ENCODE data around the gene PCDH9. TPM values are rescaled to one million over a fixed set of nuclear protein-coding genes. Genes with fewer than 3 reads are reported as not detected.

PCDH9 gene
- total RNA-seq, 2 donors from 2014 or later = 0.95 to 1.8 TPM

DNA sequence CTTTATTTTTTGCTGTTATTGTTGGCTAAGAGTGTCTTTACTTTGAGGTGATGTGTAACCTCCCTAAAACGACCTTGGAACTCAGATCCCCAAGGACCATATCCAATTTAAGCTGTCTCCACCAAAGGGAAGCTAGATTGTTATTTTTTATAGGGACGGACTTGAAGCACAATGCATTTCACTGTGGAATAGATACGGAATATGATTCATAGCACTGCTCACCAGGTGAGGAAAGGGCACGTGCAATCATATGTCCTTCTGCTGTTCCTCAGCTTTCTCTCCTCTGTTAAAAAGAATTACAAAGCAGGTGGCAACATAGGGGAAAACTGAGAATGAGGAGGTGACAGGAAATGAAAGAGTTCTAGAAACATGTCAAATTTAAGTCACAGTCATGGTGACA lies 679.0 kb downstream of the PCDH9 start:
- DNase-seq = no peak
- no peak overlapping the region for H3K4me3 ChIP-seq (ENCODE audit: low read length)
- H3K9me3 Mint-ChIP-seq = no peaks in the 10 kb centered on the region
- no peaks in the 10 kb centered on the region for H3K36me3 Mint-ChIP-seq (ENCODE audit: low read depth)
- H3K4me1 ChIP-seq (ENCODE audit: control insufficient read depth, insufficient read depth, low read length) = no peaks in the 10 kb centered on the region
- no peaks in the 10 kb centered on the region for H3K27me3 Mint-ChIP-seq (ENCODE audit: insufficient read depth)
- H3K4me1 Mint-ChIP-seq = no peaks in the 10 kb centered on the region
- no peak overlapping the region for H3K27ac Mint-ChIP-seq
- H3K36me3 ChIP-seq (ENCODE audit: control insufficient read depth, insufficient read depth, low read length) = no peaks in the 10 kb centered on the region
- TF ChIP-seq, protein P1, sequence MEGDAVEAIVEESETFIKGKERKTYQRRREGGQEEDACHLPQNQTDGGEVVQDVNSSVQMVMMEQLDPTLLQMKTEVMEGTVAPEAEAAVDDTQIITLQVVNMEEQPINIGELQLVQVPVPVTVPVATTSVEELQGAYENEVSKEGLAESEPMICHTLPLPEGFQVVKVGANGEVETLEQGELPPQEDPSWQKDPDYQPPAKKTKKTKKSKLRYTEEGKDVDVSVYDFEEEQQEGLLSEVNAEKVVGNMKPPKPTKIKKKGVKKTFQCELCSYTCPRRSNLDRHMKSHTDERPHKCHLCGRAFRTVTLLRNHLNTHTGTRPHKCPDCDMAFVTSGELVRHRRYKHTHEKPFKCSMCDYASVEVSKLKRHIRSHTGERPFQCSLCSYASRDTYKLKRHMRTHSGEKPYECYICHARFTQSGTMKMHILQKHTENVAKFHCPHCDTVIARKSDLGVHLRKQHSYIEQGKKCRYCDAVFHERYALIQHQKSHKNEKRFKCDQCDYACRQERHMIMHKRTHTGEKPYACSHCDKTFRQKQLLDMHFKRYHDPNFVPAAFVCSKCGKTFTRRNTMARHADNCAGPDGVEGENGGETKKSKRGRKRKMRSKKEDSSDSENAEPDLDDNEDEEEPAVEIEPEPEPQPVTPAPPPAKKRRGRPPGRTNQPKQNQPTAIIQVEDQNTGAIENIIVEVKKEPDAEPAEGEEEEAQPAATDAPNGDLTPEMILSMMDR (conservative IDR thresholded peaks at IDR 0.05) = no peak
- H3K9ac ChIP-seq (ENCODE audit: extremely low read depth, low read length, poor library complexity, severe bottlenecking) = no peak overlapping the region
- H3K4me3 Mint-ChIP-seq = no peak overlapping the region
- H3K27me3 ChIP-seq (ENCODE audit: control insufficient read depth, insufficient read depth, low read length, poor library complexity, severe bottlenecking) = no peaks in the 10 kb centered on the region
- H3K9me3 ChIP-seq (ENCODE audit: control insufficient read depth, low read length) = no peaks in the 10 kb centered on the region
- no peak overlapping the region for H3K27ac ChIP-seq (ENCODE audit: low read depth, low read length)
- WGBS, 2 experiments (ENCODE audit: insufficient coverage in 1 of 2, insufficient read length in 1 of 2) = 93 to 100% methylated on average over 3 to 4 of the region's 4 CpGs

DNA sequence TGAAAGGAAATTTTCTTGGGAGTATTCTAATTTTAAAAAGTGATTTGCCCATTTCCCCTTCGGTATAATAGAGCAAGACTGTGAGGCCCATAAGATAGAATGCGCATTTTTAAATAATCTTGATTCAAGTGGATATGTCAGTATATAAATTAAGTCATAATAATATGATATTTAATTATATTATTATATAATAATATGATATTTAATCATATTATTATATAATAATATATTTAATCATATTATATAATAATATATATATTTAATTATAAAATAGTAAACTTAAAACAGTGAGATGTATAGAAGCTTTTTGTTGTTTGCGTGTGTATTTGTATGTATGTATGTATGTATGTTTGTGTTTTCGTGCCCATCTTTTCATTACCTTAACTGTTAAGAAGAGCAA lies 682.5 kb downstream of the PCDH9 start:
- no peaks in the 10 kb centered on the region for H3K9me3 ChIP-seq (ENCODE audit: control insufficient read depth, low read length)
- Mint-ChIP-seq H3K4me3 (no peak overlapping the region), H3K27ac (no peak overlapping the region), H3K27me3 (ENCODE audit: insufficient read depth) (no peaks in the 10 kb centered on the region), H3K36me3 (ENCODE audit: low read depth) (no peaks in the 10 kb centered on the region), H3K4me1 (no peaks in the 10 kb centered on the region), H3K9me3 (no peaks in the 10 kb centered on the region)
- H3K27me3 ChIP-seq (ENCODE audit: control insufficient read depth, insufficient read depth, low read length, poor library complexity, severe bottlenecking) = no peaks in the 10 kb centered on the region
- H3K9ac ChIP-seq (ENCODE audit: extremely low read depth, low read length, poor library complexity, severe bottlenecking) = no peak overlapping the region
- no peak for DNase-seq
- no peak overlapping the region for H3K4me3 ChIP-seq (ENCODE audit: low read length)
- H3K4me1 ChIP-seq (ENCODE audit: control insufficient read depth, insufficient read depth, low read length) = no peaks in the 10 kb centered on the region
- no peak overlapping the region for H3K27ac ChIP-seq (ENCODE audit: low read depth, low read length)
- no peaks in the 10 kb centered on the region for H3K36me3 ChIP-seq (ENCODE audit: control insufficient read depth, insufficient read depth, low read length)
- 97% methylated on average over 4 of the region's 4 CpGs; no CpG with 5 or more reads in 1 of the 2 experiments for WGBS, 2 experiments (ENCODE audit: insufficient coverage in 1 of 2, insufficient read length in 1 of 2)
- TF ChIP-seq, protein P1 (conservative IDR thresholded peaks at IDR 0.05) = no peak

DNA sequence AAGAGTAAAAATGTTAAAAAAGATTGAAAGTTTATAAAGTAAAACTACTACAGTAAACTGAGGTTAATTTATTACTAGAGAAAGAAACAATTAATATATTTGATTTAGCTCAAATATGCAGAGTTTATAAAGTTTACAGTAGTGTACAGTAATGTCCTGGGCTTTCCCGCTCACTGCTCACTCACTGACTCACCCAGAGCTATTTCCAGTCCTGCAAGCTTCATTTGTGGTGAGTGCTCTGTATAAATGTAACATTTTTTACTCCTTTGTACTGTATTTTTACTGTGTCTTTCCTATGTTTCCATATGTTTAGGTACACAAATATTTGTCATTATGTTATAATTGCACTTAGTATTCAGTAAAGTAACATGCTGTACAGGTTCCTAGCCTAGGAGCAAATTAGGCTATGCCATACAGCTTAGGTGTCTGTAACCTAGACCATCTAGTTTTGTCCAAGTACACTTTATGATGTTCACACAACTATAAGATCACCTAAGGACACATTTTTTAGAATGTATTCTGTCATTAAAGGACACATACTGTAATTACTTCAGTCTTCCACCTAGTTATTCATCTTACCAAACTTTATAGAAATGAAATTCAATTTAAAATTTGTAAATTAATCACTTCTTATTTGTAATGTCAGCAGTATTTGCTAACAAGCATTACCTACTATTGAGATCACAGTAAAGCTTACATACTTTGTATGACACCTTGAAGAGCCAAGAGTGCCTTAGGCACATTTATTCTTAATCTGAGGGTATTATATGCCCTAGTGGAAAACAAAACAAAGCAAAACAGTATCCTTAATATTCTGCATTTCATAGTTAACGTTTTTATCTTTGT lies 683.4 kb downstream of the PCDH9 start:
- no peak for DNase-seq
- no peak overlapping the region for H3K9ac ChIP-seq (ENCODE audit: extremely low read depth, low read length, poor library complexity, severe bottlenecking)
- TF ChIP-seq, protein P1 (conservative IDR thresholded peaks at IDR 0.05) = no peak
- Mint-ChIP-seq H3K9me3 (no peaks in the 10 kb centered on the region), H3K27ac (no peak overlapping the region), H3K36me3 (ENCODE audit: low read depth) (no peaks in the 10 kb centered on the region), H3K4me3 (no peak overlapping the region), H3K4me1 (peaks cover 1% of the 10 kb centered on the region), H3K27me3 (ENCODE audit: insufficient read depth) (no peaks in the 10 kb centered on the region)
- WGBS, 2 experiments (ENCODE audit: insufficient coverage in 1 of 2, insufficient read length in 1 of 2) = 95 to 100% methylated on average over 1 to 2 of the region's 2 CpGs
- no peak overlapping the region for H3K27ac ChIP-seq (ENCODE audit: low read depth, low read length)
- H3K27me3 ChIP-seq (ENCODE audit: control insufficient read depth, insufficient read depth, low read length, poor library complexity, severe bottlenecking) = no peaks in the 10 kb centered on the region
- H3K36me3 ChIP-seq (ENCODE audit: control insufficient read depth, insufficient read depth, low read length) = no peaks in the 10 kb centered on the region
- H3K4me3 ChIP-seq (ENCODE audit: low read length) = no peak overlapping the region
- H3K9me3 ChIP-seq (ENCODE audit: control insufficient read depth, low read length) = no peaks in the 10 kb centered on the region
- no peaks in the 10 kb centered on the region for H3K4me1 ChIP-seq (ENCODE audit: control insufficient read depth, insufficient read depth, low read length)
